GM12801 (cell line): ENCODE data around the gene FN3KRP.

Experiments used
- CTCF ChIP-seq: IDR thresholded peaks from one replicate; pipeline ENCODE4 v1.5.1; 2011; ENCODE audit warnings: control low read depth; ENCODE audit not compliant: insufficient read length; ENCODE audit errors: extremely low read depth

The FN3KRP gene

DNA sequence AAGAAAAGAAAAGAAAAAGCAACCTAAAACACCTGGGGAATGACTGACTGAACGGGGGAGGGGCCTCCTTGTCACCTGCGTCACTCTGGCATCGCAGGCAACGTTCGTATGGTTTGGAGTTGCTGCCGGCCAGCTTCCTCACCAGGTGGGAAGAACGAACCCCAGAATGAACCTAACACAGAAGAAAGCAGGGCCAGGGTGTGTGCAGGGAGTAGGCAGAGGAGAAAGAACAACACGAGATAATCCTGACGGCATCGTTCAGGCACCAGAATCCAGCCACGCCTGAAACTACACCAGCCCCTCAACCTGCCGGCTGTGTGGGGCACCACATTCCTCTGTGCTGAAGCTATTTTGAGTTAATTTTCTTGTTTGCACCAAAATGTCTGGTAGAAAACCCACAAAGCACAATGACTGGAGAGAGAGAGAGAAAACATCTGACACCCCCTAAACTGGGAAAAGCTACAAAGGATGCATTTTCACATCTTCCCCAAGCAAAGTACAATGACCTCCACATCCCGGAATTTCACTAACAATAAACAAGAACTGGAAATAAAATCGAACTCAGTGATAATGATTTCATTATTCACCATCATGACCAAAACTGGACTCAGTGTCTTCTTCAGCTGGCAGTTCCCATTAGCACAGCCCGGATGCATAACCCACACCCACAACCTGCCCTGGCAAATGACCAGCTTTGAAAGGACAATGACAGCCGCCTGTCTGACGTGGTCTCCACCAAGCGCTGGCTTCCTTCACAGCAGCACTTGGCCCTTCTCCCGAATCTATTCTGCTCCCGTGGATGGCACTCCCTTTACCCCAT lies 41.6 kb upstream of the FN3KRP start:
- no peak for TF ChIP-seq CTCF

DNA sequence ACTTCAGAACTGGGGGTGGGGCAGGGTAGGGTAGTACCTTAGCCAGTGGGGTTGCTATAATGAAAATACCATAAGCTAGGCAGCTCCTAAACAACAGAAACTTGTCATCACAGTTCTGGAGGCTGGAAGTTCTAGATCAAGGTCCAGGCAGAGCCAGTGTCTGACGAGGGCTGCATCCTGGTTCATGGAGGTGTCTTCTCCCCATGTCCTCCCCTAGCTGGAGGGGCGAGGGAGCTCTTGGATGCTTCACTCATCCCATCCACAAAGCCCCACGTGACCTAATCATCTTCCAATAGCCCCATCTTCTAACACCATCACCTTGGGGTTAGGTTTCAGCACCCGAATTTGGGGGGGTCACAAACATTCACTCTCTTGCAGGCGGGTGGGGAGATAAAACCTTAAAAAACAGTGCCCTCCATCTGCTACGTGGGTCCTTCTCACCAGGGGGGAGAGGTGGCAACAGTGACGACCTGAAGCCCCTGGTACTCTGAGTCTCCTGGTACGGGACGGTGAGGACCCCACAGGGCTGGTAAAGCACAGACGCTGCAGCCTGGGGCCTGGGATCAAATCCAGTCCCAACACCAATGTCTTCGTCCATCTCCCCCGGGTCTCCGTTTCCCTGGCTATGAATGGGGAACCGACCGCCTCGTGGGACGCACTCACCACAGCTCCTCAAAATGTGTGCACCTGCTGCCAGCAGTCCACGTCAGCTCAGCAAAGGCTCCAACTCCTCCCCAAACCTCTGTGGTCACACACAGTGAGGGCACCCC lies 40.8 kb upstream of the FN3KRP start:
- no peak for TF ChIP-seq CTCF

- no peak for TF ChIP-seq CTCF
Observed at GRCh38 chr17:82677353-82677925, 39.1 kb upstream of the FN3KRP start.

DNA sequence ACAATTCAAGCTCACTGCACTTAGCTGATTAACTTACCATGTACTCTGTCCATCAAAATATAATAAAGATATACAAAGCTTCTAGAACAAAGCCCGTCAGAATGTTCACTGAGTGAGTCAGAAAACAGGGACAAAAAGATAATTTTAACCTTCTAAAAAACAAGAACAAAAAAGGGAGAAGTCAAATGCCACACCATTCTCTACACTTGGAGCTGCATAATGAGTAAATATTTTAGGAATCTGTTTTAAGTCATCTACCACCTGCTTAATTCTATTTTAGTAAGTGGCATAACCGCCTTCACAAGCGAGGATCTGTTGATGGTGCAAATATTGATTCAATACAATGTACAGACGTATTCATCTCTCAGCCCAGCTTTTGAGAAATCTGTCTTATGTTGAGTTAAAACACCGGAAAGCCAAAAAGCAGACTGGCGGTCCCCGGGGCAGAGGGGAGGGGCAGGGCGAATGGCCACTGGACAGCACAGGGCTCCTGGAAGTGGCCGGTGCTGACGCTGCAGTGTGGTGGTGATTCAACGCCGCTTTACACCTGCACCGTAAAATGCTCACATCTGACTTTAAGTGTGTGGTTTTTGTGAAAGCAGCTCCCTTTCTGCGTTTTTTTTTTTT lies 38.1 kb upstream of the FN3KRP start:
- TF ChIP-seq CTCF: no peak

- no peak for TF ChIP-seq CTCF
Observed at GRCh38 chr17:82679586-82680465, 36.7 kb upstream of the FN3KRP start.

DNA sequence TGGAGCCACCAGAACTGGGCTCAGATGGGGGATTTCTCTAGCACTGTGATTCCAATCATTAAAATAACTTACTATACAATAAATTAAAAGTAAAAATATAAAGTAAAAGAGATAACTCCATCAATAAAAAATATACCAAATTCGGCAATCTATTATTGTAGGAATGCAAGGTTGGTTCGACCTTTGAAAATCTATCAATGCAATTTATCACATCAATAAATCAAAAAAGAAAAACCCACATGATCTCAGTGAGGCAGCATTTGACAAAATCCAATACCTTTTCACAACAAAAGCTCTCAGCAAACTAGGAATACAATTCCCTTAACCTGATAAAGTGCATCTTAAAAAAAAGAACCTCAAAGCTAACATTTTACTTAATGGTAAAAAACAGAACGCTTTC lies 35.0 kb upstream of the FN3KRP start:
- no peak for TF ChIP-seq CTCF
